ENCODE results near the gene IFITM10. TPM values are rescaled to one million over a fixed set of nuclear protein-coding genes. Genes with fewer than 3 reads are reported as not detected.

IFITM10 gene
- total RNA-seq, 4 donors from 2014 or later, result 2.5 to 13.7 (median 6.3) TPM

DNA sequence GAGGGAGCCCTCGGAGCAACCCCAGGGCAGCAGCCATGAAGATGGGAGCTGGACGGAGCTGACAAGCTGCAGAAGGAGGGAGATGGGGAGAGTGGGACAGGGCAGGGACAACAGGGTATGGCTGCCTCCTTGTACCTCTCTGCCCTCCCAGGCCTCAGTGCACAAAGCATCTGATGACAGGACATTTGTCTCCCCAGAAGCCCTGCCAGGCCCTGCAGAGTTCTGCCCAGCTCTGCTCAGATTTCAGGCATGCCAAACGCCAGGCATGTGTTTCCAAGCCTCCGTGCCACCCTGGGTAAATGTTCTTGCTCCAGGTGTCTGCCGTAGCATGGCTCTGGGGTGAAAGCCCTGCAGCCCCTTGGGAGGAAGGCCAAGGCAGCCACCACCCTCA, 1.1 kb upstream of the IFITM10 start:
- no peak for DNase-seq (ENCODE audit: low spot score in 2 of 2)
- intact Hi-C loops (cut with DNase I; ENCODE audit: low total_unique reads), result no loop called here
- TF ChIP-seq POLR2A (IDR thresholded peaks at IDR 0.05), result no peak
- TF ChIP-seq CTCF (IDR thresholded peaks at IDR 0.05), result no peak
- no peak overlapping the region for H3K4me3 ChIP-seq (ENCODE audit: low read depth, poor library complexity, severe bottlenecking)
- WGBS, 2 donors, result 63 to 86% methylated on average over 5 of the region's 5 CpGs

DNA sequence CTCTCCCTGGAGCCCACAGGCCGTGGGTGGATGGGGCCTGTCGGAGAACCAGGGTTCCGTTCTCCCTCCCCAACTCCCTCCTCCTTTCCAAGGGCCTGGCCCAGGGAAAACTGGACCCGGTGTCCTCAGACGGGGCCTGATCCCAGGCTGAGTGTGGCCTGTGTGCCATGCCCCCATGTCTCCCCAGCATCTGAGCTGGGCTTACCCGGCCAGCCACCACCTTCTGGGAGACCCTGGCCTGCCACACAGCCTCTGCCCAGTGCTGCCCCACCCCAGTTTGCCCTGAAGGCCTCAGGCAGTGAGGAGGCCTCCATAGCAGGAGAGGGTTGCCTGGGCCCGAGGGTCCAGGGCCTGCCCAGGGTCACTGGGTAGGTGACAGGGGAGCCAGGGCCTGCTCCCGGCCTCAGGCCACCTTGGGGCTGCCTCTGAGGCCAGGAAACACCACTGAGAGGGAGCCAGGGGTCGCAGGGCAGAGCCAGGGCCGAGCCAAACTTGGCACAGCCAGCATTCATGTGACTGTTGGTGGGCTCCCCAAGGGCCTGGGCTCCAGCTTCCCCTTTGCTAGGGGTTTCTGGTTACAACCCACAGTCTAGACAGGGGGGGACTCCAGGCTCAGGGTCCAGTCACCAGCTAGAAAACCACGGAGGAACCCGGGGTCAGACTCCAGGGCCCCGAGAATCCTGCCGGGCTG, 590 bp upstream of the IFITM10 start:
- WGBS, 2 donors, result 46 to 55% methylated on average over 9 to 13 of the region's 14 CpGs
- intact Hi-C loops (cut with DNase I; ENCODE audit: low total_unique reads), result no loop called here
- no peak overlapping the region for H3K4me3 ChIP-seq (ENCODE audit: low read depth, poor library complexity, severe bottlenecking)
- TF ChIP-seq POLR2A (IDR thresholded peaks at IDR 0.05) (no peak), CTCF (IDR thresholded peaks at IDR 0.05) (no peak)
- no peak for DNase-seq (ENCODE audit: low spot score in 2 of 2)

DNA sequence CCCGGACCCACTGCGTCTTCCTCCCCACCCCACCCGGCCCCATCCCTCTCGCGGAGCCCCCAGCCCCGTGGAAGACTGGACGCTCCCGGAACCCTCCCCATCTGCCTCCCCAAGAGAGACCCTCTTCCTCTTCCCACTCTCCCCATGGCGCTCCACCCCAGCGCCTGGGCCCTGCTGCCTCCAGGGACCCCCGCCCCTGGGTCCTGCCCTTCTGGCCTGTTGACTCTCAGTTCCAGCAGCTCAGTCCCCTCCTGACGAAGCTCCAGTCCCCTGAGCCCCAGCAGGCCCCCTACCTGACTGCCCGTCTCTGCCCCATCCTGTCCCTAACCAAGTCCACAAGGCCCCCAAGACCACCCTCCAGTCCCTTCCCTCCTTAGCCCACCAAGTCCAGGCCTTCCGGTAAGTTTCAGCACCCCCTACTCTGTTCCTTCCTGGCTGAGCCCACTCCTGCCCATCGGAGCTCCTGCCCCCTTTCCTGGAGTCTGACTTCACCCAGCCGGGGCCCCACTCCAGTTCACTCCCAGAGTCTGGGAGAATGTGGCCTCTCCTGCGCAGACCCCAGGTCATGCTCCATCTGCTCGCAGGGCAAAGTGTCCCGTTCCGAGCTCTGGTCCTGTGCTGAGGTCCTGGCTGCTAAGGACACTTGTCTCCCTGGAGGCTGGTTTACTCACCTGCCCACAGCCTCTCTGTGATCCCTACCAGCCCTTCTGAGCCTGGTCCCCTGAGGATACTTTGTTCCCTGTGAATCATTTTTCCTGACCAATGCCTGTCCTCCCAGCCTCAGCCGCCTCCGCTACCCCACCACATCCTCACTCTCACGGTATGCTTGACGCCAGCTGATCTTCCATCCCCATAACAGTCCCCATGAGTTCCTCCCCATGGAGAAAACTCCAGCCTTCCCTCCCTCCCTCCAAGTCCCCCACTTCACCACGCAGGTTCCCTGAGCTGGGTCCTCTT, 722 bp downstream of the IFITM10 start:
- peak in 1 of 2 donors; percentile 84 for DNase-seq (ENCODE audit: low spot score in 2 of 2)
- TF ChIP-seq CTCF (IDR thresholded peaks at IDR 0.05), result no peak
- TF ChIP-seq POLR2A (IDR thresholded peaks at IDR 0.05), result no peak
- intact Hi-C loops (cut with DNase I; ENCODE audit: low total_unique reads), result no loop called here
- peak overlapping the region; percentile 13 for H3K4me3 ChIP-seq (ENCODE audit: low read depth, poor library complexity, severe bottlenecking)
- 33 to 37% methylated on average over 25 of the region's 25 CpGs for WGBS, 2 donors

GRCh38 chr11:1748636-1749394, 1.6 kb downstream of the IFITM10 start:
- 2 to 8% methylated on average over 12 to 49 of the region's 84 CpGs for WGBS, 2 donors
- peak in 1 of 2 donors; percentile 85 for DNase-seq (ENCODE audit: low spot score in 2 of 2)

More at GRCh38 chr11:1748636-1749394, 1.6 kb downstream of the IFITM10 start:
- intact Hi-C loops (cut with DNase I; ENCODE audit: low total_unique reads), result no loop called here
- peak overlapping the region; percentile 26 for H3K4me3 ChIP-seq (ENCODE audit: low read depth, poor library complexity, severe bottlenecking)
- TF ChIP-seq POLR2A (IDR thresholded peaks at IDR 0.05) (no peak), CTCF (IDR thresholded peaks at IDR 0.05) (no peak)
